HG03378 (cell line): ENCODE results near the gene COBL.

Experiments
- ATAC-seq: cut with Tn5 transposase; IDR thresholded peaks from one replicate; pipeline ENCODE4 v1.9.1; 2021; ENCODE audit warnings: mild to moderate bottlenecking, moderate library complexity; ENCODE audit not compliant: unreplicated experiment

COBL gene

GRCh38 chr7:51235593-51236313 is 80.9 kb downstream of the COBL start:
- ATAC-seq, result no peak

GRCh38 chr7:51234609-51235308 is 81.8 kb downstream of the COBL start:
- no peak for ATAC-seq

- ATAC-seq, result no peak
These were observed 82.5 kb downstream of the COBL start for GRCh38 chr7:51234139-51234538.

- no peak for ATAC-seq
These were observed 83.2 kb downstream of the COBL start for GRCh38 chr7:51233374-51233773.

- no peak for ATAC-seq
These were observed 85.9 kb downstream of the COBL start for GRCh38 chr7:51230723-51231122.

- no peak for ATAC-seq
These were observed 86.3 kb downstream of the COBL start for GRCh38 chr7:51230324-51230625.

DNA sequence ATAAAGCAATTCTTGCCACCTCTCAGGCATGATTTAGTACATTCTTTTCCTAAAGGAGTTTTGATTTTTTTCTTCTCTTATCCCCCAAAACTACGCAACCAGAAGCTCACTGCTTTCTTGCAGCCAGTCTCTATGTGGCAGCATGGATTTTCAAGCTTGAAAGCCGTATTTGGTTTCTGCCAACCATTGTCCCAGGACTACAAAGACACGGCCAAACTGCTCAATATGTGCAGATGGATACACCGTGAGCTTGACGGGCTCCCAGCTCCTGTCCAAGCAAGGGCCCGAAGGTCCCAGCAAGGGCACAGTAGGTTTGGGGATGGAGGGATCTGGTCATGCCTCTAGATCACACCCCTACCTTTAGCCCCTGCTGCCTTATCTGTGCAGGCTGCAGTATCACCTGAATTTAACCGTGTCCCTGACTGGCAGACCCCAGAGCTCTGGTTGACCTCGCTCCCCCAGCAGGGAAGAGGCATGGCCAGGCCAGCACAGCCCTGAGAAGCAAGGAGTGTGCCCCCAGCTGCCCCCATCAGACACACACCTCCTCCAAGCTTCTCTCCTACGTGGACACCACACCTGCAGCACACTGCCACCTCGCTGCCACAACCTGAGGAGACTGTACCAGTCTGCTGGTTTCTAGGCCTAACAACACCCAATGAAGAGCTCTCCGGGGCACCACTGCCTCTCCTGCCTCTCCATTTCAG is 86.8 kb downstream of the COBL start:
- no peak for ATAC-seq

DNA sequence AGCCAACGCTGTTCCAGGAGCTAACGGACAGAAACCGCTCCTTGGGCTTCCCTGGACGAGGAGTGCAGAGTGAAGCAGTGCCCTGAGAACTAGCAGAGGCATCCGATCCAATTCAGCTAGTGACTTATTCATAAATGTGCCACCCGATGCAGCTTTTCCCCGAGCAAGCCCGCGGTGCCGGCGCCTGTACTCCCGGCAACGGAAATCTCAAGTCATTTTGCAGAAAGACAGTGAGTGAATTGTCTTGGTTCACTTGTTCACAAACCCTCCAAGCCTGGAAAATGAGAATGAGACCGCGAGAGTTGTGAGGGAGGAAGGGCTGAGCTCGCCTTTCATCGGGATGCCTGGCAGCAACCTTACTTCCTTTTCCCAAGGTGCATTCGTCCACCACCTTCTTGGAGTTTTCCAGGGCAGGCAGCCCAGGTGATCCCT is 87.5 kb downstream of the COBL start:
- no peak for ATAC-seq

DNA sequence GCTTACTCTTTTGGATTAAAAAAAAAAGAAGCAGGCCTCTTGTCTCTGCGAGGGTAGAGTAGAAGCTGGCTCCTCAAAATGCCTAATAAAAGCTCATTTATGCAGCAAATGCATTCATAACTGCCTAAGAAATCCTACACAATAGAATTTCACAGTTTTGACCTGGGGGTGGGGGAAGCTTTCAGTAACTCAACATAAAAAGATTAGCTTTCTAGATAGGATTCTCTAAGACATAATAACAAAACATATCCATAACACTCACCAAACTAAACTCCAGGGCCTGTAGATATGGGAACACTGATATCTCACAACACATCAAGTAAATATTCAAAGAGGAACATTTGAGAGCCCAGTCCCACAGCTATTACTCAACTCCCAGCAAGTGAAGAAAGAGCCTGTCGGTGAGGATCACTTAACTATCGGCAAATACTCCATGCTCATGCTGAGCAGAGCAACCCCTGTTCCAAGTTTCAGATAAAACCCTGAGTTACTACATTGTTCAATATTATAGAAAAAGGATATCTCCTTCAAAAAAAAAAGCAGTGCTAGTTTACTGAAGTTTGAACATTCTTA is 88.1 kb downstream of the COBL start:
- no peak for ATAC-seq

DNA sequence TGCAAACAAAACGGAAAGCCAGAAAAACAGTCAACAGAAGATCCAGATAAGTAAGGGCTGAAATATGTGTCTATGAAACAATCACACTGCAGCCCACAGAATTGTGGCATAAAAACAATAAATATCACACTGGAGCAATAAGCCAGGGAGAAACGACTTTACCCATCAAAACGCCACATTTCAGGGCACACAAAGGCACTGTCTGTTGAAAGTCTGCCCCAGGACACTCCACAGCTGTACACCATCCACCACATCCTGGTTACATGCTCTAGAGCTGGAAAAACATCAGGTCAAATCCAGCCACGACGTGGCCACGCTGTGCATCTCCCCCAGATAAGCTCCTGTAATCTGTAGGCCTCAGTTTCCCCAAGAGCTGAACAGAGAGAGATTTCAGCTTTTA is 88.7 kb downstream of the COBL start:
- no peak for ATAC-seq

DNA sequence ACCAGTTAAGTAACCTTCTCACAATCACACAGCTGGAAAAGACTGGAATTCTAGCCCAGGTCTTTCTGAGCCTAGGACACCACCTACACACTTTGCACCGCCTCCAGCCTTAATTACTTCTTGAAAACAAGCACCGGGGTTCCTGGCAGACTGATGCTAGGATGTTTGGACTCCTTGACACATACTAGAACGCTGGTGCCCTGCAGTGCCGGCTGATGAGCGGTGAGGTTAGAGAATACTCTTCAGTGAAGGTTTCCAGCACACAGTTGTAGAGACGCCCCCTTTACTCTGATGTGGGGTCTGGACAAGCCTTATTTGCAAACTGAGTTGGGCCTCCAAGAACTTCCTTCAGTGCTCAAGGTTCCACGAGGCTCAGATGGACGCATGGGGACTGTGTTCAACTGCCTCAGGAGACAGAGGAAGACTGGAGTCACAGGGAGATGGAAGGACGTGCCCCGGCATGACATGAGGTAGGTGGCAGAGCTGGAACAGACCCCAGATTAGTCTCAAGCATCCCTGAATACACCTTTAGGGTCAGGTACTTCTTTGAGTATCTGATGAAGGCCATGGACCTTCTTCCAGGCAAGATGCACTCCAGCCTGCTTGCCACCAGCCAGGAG is 89.6 kb downstream of the COBL start:
- no peak for ATAC-seq

DNA sequence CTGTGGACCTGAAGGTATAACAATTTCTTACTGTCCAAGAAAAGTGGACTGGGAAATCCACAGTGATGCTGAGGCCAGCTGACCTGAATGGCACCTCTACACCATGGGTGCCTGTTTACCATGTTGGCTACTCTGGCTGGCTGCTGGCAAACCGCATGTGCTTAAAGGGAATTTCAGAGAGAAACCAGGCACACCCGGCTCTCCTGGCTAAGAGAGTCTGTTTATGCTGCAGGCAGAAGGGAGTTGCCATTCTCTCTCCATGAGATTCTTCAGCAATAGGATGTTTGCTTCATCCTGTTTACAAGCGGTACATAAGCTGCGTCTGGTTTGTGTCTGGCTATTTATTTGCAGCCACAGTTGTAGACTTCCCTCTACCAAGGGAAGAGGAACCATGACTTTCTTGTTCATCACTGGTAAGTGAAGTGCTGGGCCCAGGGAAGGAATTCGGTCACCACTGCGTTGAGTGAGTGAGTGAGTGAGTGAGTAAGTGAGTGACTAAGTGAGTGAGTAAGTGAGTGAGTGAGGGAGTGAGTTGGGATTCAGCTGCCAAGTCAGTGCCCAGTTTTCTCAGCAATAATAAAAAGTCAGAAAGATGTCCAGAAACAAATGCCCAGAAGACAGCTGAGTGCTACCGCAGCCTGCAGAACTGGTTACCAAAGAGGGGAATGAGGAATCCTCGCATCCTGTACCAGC is 90.4 kb downstream of the COBL start:
- ATAC-seq, result no peak

DNA sequence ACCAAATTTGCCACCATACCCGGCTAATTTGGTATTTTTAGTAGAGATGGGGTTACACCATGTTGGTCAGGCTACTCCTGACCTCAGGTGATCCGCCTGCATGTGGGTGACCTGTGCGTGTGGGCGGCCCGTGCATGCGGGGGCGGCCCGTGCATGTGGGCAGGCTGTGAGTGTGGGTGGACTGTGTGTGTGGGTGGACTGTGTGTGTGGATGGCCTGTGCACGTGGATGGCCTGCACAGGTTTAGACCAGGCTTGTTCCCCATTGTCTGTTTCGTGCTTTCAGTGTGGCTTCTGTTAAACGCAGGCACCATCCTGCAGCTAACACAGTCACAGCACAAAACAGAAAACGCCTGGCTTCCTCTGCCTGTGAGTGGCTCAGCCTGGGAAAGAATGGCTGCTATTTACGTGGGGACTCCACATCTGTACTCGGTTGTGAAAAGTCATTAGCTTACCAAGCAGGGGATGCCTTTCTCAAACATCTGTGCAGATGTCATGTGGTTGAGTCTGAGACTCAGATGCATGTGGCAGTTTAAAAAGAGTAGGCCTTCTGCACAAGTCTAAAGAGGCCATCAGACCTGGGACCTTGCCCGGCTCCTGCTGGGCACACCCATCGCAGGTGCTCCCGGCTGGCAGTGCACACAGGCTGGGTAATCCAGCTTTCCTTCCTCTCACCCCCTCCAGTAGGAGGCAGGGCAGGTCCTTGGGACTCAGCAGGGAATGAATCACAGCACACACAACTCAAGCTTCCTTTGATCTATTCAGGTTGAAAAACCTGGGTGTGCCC is 91.6 kb downstream of the COBL start:
- no peak for ATAC-seq

DNA sequence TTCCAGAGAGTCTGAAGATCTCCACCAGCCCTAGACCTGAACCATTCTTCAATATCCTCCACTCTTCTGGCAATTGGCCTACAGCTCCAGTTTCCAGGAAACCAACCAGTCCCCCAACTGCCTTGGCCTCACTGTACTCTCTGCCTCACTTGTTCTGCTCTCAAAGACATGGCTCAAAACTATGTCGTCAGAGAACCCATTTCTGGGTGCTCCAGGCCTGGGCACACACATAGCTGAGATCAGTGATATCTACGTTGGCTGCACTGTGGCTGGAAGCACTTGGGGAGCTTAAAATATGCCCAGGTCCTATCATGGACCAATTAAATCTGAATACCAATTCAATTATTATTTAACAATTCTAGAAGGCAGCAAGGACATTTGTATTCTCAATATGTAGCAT is 93.1 kb downstream of the COBL start:
- ATAC-seq, result no peak

- no peak for ATAC-seq
These were observed 93.7 kb downstream of the COBL start for GRCh38 chr7:51222916-51223315.

DNA sequence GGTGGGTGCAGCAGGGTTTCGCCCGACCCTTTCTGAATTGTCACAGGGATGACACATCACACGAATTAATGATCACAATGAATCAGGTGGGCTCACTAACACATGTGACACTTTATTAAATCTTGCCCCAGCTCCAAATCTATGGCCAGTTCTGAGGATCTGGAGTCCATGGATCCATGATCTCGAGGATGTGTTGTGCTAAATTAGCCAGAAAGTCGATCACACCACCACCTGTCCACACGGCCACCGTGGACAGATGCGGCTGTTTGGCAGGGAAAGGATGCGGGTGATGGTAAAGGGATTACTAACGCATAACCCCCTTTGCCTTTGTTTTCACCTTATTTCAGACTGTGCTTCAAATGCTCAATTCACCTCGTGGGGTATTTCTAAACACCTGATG is 96.4 kb downstream of the COBL start:
- ATAC-seq, result no peak

DNA sequence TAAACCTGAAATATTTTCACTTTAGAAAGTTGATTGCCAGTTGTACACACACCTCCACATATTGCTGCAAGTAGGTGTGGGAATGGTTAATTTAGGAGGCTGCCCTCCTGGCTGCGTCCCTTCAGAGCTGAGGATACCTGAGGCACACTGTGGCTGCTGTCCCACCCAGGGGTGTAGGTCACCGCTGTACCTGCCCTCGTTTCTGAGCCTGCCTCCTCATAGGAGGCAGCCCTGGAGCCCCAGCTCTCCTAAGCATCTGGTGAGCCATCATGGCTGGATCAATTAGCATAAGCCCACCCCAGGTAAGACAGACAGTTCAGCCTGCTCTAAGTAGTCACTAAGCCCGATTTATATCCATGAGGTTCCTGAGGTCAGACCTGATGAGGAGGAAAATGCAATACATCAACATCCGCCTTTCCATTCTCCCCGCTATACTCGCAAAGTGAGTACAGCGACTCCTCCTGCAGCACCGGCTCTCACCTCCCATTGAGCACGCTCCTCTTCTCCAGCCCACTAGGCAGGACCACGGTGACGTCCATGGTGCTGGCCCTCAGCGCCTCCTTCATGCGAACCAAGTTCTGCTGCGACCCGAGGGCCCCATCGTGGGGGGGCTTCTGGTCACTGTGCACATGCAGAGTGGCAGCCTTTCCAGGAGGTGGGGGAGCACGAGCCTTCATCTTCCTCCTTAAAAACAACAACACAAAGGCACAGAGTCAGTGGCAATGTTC is 97.2 kb downstream of the COBL start:
- ATAC-seq, result no peak

DNA sequence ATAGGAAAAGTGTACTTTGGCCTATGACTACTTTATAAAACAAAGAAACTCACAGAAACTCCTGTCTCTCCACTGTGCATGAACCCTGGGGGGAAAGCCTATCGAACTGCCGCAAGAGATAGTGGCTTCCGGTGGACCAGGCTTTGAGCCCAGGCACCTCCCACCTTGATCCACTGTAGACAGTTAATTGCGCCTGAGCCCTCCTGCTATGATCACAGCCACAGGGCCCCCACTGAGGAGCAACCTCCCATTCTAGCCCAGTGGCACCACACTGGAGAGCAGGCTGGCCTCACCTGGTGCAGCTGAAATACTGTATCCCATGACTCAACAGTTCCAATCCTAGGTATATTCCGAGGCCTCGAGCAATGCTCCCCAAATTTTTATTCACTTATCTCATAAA is 98.8 kb downstream of the COBL start:
- ATAC-seq, result no peak

- ATAC-seq, result no peak
These were observed 102.5 kb downstream of the COBL start for GRCh38 chr7:51214098-51214497.
